Measurements from ENCODE around the gene GPC6.

- no peak for TF ChIP-seq CTCF (IDR thresholded peaks at IDR 0.05; ENCODE audit: poor library complexity)
- TF ChIP-seq EZH2 (IDR thresholded peaks at IDR 0.05; ENCODE audit: borderline replicate concordance) = no peak
Measured at GRCh38 chr13:93559718-93560117, 333.1 kb downstream of the GPC6 start.
